ENCODE results near the gene QPCTL. TPM values are rescaled to one million over a fixed set of nuclear protein-coding genes. Genes with fewer than 3 reads are reported as not detected.

The QPCTL gene
- total and polyA plus RNA-seq, 9 of the 15 experiments (the other 6 are each of a cell fraction or from before 2014, with no cell fraction given): 0.99 to 31.3 (median 12.7) TPM

DNA sequence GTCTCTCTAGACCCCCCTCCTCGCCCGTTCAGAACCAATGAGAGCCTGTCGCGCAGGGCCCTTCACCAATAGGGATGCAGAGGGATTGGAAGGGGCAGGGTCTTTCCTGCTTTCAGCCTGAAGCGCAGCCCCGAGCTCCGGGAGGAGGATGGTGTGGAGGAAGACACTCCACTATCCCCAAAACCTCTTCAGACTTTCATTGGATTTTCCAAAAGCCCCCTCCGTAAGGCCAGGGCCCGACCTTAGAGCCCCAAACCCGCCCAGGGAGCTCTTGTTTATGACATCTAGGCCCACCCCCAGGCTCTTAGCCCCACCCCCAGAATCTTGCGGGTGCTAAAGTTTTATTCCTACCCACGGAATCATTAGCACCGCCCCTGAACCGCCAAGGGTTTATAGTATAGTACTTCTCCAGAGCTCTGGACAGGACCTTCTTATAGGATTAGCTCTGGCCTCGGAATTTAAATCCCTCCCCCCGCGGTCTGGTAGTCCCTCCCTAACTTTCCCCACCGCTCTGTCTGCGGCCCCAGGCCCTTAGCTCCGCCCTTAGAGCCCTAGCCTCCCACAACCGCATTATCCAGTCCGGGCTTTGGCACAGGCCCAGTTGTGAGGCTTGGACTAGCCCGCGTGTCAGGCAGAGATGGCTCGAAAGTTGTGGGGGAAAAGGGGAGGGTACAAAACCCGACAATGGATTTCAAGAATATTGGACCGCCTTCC, 46.7 kb upstream of the QPCTL start (continued):
- TF ChIP-seq SRF (CRISPR knock-in tag; IDR thresholded peaks at IDR 0.05): peak in 1 of 2 experiments; percentile 55; a peak in 2 of 4 replicates
- TF ChIP-seq ZNF184 (CRISPR knock-in tag; IDR thresholded peaks at IDR 0.05): no peak
- no peak for TF ChIP-seq ZNF584 (CRISPR knock-in tag; IDR thresholded peaks at IDR 0.05; ENCODE audit: low read depth)
- no peak for TF ChIP-seq ZNF830 (CRISPR knock-in tag; IDR thresholded peaks at IDR 0.05)
- TF ChIP-seq ZNF780A (CRISPR knock-in tag; IDR thresholded peaks at IDR 0.05): no peak
- TF ChIP-seq ARHGAP35 (IDR thresholded peaks at IDR 0.05; ENCODE audit: partially characterized antibody): no peak
- TF ChIP-seq MTA2 (IDR thresholded peaks at IDR 0.05; ENCODE audit: low read depth): 0 out of 2 replicates have a peak, but pooled peaks have one; percentile 26
- no peak for TF ChIP-seq ZNF140 (CRISPR knock-in tag; IDR thresholded peaks at IDR 0.05)
- TF ChIP-seq, protein P1, sequence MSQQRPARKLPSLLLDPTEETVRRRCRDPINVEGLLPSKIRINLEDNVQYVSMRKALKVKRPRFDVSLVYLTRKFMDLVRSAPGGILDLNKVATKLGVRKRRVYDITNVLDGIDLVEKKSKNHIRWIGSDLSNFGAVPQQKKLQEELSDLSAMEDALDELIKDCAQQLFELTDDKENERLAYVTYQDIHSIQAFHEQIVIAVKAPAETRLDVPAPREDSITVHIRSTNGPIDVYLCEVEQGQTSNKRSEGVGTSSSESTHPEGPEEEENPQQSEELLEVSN (IDR thresholded peaks at IDR 0.05; ENCODE audit: borderline replicate concordance in 1 of 2, extremely low read depth in 1 of 2, insufficient read depth in 1 of 2, insufficient read length in 1 of 2, low read depth in 1 of 2, low read length in 1 of 2, poor library complexity in 1 of 2, severe bottlenecking in 1 of 2): peak; percentile 53 to 81
- peak; percentile 90 for TF ChIP-seq FOXM1 (IDR thresholded peaks at IDR 0.05; ENCODE audit: low read depth)
- no peak for TF ChIP-seq FOXM1 (CRISPR knock-in tag; IDR thresholded peaks at IDR 0.05; ENCODE audit: low read depth)
- no peak for TF ChIP-seq ZKSCAN3 (CRISPR knock-in tag; IDR thresholded peaks at IDR 0.05)
- TF ChIP-seq, protein P2, sequence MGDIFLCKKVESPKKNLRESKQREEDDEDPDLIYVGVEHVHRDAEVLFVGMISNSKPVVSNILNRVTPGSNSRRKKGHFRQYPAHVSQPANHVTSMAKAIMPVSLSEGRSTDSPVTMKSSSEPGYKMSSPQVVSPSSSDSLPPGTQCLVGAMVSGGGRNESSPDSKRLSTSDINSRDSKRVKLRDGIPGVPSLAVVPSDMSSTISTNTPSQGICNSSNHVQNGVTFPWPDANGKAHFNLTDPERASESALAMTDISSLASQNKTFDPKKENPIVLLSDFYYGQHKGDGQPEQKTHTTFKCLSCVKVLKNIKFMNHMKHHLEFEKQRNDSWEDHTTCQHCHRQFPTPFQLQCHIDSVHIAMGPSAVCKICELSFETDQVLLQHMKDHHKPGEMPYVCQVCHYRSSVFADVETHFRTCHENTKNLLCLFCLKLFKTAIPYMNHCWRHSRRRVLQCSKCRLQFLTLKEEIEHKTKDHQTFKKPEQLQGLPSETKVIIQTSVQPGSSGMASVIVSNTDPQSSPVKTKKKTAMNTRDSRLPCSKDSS (IDR thresholded peaks at IDR 0.05; ENCODE audit: low read depth, partially characterized antibody): no peak
- peak; percentile 83; the same call in 1 of the 2 replicates for TF ChIP-seq EHMT2 (IDR thresholded peaks at IDR 0.05)
- TF ChIP-seq TRIM24 (IDR thresholded peaks at IDR 0.05): peak; percentile 43 to 64; a peak in 3 of 4 replicates
- peak; percentile 86 for TF ChIP-seq RNF2 (IDR thresholded peaks at IDR 0.05)
- no peak for TF ChIP-seq SNRNP70 (optimal IDR thresholded peaks at IDR 0.05; ENCODE audit: low read depth, low read length)
- TF ChIP-seq IRF2 (CRISPR knock-in tag; IDR thresholded peaks at IDR 0.05): no peak
- TF ChIP-seq ZNF165 (CRISPR knock-in tag; IDR thresholded peaks at IDR 0.05; ENCODE audit: borderline replicate concordance): no peak
- no peak for TF ChIP-seq SUPT5H (IDR thresholded peaks at IDR 0.05)
- no peak for TF ChIP-seq GATA2 (CRISPR knock-in tag; IDR thresholded peaks at IDR 0.05)
- TF ChIP-seq KLF16 (IDR thresholded peaks at IDR 0.05): no peak
- TF ChIP-seq, protein P3, sequence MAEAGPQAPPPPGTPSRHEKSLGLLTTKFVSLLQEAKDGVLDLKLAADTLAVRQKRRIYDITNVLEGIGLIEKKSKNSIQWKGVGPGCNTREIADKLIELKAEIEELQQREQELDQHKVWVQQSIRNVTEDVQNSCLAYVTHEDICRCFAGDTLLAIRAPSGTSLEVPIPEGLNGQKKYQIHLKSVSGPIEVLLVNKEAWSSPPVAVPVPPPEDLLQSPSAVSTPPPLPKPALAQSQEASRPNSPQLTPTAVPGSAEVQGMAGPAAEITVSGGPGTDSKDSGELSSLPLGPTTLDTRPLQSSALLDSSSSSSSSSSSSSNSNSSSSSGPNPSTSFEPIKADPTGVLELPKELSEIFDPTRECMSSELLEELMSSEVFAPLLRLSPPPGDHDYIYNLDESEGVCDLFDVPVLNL (CRISPR knock-in tag; IDR thresholded peaks at IDR 0.05; ENCODE audit: low read depth): no peak
- TF ChIP-seq, protein P4, sequence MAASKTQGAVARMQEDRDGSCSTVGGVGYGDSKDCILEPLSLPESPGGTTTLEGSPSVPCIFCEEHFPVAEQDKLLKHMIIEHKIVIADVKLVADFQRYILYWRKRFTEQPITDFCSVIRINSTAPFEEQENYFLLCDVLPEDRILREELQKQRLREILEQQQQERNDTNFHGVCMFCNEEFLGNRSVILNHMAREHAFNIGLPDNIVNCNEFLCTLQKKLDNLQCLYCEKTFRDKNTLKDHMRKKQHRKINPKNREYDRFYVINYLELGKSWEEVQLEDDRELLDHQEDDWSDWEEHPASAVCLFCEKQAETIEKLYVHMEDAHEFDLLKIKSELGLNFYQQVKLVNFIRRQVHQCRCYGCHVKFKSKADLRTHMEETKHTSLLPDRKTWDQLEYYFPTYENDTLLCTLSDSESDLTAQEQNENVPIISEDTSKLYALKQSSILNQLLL (CRISPR knock-in tag; IDR thresholded peaks at IDR 0.05; ENCODE audit: borderline replicate concordance): no peak
- peak; percentile 76; the same call in 1 of the 2 replicates for TF ChIP-seq MTA1 (IDR thresholded peaks at IDR 0.05; ENCODE audit: borderline replicate concordance)
- TF ChIP-seq SMC3 (conservative IDR thresholded peaks at IDR 0.05; ENCODE audit: insufficient read depth, low read depth, low read length): 0 out of 2 replicates have a peak, but pooled peaks have one; percentile 4

Measured in K562 (cell line).